Measurements from ENCODE around the gene GLCCI1.

- TF ChIP-seq CTCF (IDR thresholded peaks at IDR 0.05) = no peak
- no peak for TF ChIP-seq POLR2A (IDR thresholded peaks at IDR 0.05)
- no peak for TF ChIP-seq POLR2AphosphoS5 (IDR thresholded peaks at IDR 0.05)
- no peak for TF ChIP-seq EP300 (IDR thresholded peaks at IDR 0.05)
Measured at GRCh38 chr7:8113184-8113583, 144.6 kb downstream of the GLCCI1 start.
